Measurements from ENCODE around the gene PER1. TPM values are rescaled to one million over a fixed set of nuclear protein-coding genes. Genes with fewer than 3 reads are reported as not detected.

PER1 gene
- total and polyA plus RNA-seq, 9 of the 15 experiments (the other 6 are each of a cell fraction or from before 2014, with no cell fraction given), result 0.13 to 26.0 (median 3.4) TPM

GRCh38 chr17:8120520-8121406, 31.4 kb downstream of the PER1 start (continued):
- TF ChIP-seq MAZ (CRISPR knock-in tag; conservative IDR thresholded peaks at IDR 0.05 in 1 of 2, IDR thresholded peaks at IDR 0.05 in 1 of 2) (0 out of 4 replicates have a peak, but pooled peaks of 1 of the 2 experiments have one; percentile 19), POLR2H (tag; IDR thresholded peaks at IDR 0.05; ENCODE audit: low read depth) (peak; percentile 87), HMGXB4 (CRISPR knock-in tag; IDR thresholded peaks at IDR 0.05) (no peak; the same call in 1 of the 2 replicates), ZNF740 (CRISPR knock-in tag; IDR thresholded peaks at IDR 0.05) (no peak), ZNF740 (tag; IDR thresholded peaks at IDR 0.05) (peak in 1 of 2 experiments; percentile 29; a peak in 1 of 4 replicates), ZBTB8A (IDR thresholded peaks at IDR 0.05; ENCODE audit: partially characterized antibody) (no peak), HNRNPK (IDR thresholded peaks at IDR 0.05; ENCODE audit: low read depth, low read length, poor library complexity, severe bottlenecking) (no peak), NONO (IDR thresholded peaks at IDR 0.05; ENCODE audit: low read depth in 2 of 2, low read length in 1 of 2) (no peak), ZFP91 (CRISPR knock-in tag; IDR thresholded peaks at IDR 0.05) (peak; percentile 20; the same call in 1 of the 2 replicates), ZBTB2 (IDR thresholded peaks at IDR 0.05) (0 out of 2 replicates have a peak, but pooled peaks have one; percentile 17), TFAP4 (CRISPR knock-in tag; IDR thresholded peaks at IDR 0.05; ENCODE audit: borderline replicate concordance) (peak; percentile 61; the same call in 1 of the 2 replicates), ZNF57 (CRISPR knock-in tag; IDR thresholded peaks at IDR 0.05) (no peak), THRB (CRISPR knock-in tag; conservative IDR thresholded peaks at IDR 0.05) (no peak)

All from K562 (cell line).